H1 (cell line): ENCODE measurements around the gene CABLES2. TPM values are rescaled to one million over a fixed set of nuclear protein-coding genes. Genes with fewer than 3 reads are reported as not detected.

Source experiments
- CTCF ChIA-PET: fragments of 300-600 bp; sonication (Branson Sonifier 250); formaldehyde crosslinking; loops from one replicate; lab custom pipeline; 2021; ENCODE audit not compliant: partially characterized antibody; lab: Charles Lee
- POLR2A ChIA-PET: fragments of 300-600 bp; sonication (Branson Sonifier 250); formaldehyde crosslinking; loops from one replicate; lab custom pipeline; 2021; ENCODE audit warnings: inconsistent platforms; ENCODE audit not compliant: partially characterized antibody; lab: Charles Lee
- DNase-seq, 2 experiments: peaks; one replicate each; pipeline versions ENCODE4 v3.0.0 to v3.0.0-alpha.2; 2010 to 2022; ENCODE audit warnings: low spot score in 2 of 2, low read depth in 1 of 2, mixed read lengths in 1 of 2
- FAIRE-seq: peaks from 2 replicates; lab custom pipeline; 2011; peaks lifted over from hg19 to GRCh38; lab: Jason Lieb, UNC
- H2AFZ ChIP-seq: 2 replicates; pipeline ENCODE4 v1.8.1; 2012; ENCODE audit warnings: low read length, inconsistent platforms
- H2AK5ac ChIP-seq: 2 replicates; pipeline ENCODE4 v1.6.1; 2013; ENCODE audit warnings: low read depth, low read length
- H2BK120ac ChIP-seq: replicated peaks from 2 replicates; pipeline ENCODE3; 2013; ENCODE audit warnings: low read depth, low read length, inconsistent platforms
- H2BK12ac ChIP-seq: 2 replicates; pipeline ENCODE4 v1.6.1; 2013; ENCODE audit warnings: low read depth, low read length
- H2BK15ac ChIP-seq: 2 replicates; pipeline ENCODE4 v1.6.1; 2013; ENCODE audit warnings: low read length
- H2BK20ac ChIP-seq: 2 replicates; pipeline ENCODE4 v1.6.1; 2013; ENCODE audit warnings: low read length
- H2BK5ac ChIP-seq: 2 replicates; pipeline ENCODE4 v1.6.1; 2013; ENCODE audit warnings: low read depth, low read length
- H3K14ac ChIP-seq: 2 replicates; pipeline ENCODE4 v1.6.1; 2013; ENCODE audit warnings: inconsistent platforms; ENCODE audit not compliant: insufficient read length
- H3K18ac ChIP-seq: 2 replicates; pipeline ENCODE4 v1.6.1; 2013; ENCODE audit warnings: low read length; ENCODE audit errors: extremely low read depth
- H3K23ac ChIP-seq: 2 replicates; pipeline ENCODE4 v1.6.1; 2013; ENCODE audit warnings: inconsistent platforms; ENCODE audit not compliant: insufficient read length
- H3K23me2 ChIP-seq: 2 replicates; pipeline ENCODE4 v1.6.1; 2013; ENCODE audit warnings: low read depth, low read length
- H3K27ac ChIP-seq: 2 replicates; pipeline ENCODE4 v1.6.1; 2011; ENCODE audit warnings: low read depth, low read length, inconsistent platforms
- H3K27me3 ChIP-seq, 4 experiments: replicated peaks in 1 of 4; 1 replicate in 1 of 4; 2 replicates in 3 of 4; pipeline versions ENCODE4 v1.6.1 to v1.8.1; 2011 to 2013; ENCODE audit warnings: low read length in 3 of 4, mild to moderate bottlenecking in 3 of 4, inconsistent platforms in 2 of 4, mixed read lengths in 2 of 4, moderate library complexity in 1 of 4; ENCODE audit not compliant: control insufficient read depth in 3 of 4, insufficient read depth in 3 of 4; ENCODE audit errors: extremely low read depth in 1 of 4
- H3K36me3 ChIP-seq, 4 experiments: 2 replicates each; pipeline versions ENCODE4 v1.6.1 to v1.8.1; 2011 to 2013; ENCODE audit warnings: mild to moderate bottlenecking in 4 of 4, low read length in 3 of 4, moderate library complexity in 2 of 4, control low read depth in 1 of 4, inconsistent platforms in 1 of 4; ENCODE audit not compliant: insufficient read depth in 4 of 4, control insufficient read depth in 2 of 4
- H3K4ac ChIP-seq: replicated peaks from 2 replicates; pipeline ENCODE3; 2013; ENCODE audit warnings: low read length, low read depth, mixed read lengths, inconsistent platforms; ENCODE audit not compliant: insufficient read length
- H3K4me1 ChIP-seq, 4 experiments: replicated peaks in 1 of 4; 1 replicate in 1 of 4; 2 replicates in 3 of 4; pipeline versions ENCODE4 v1.6.1 to v1.8.1; 2011 to 2013; ENCODE audit warnings: low read length in 3 of 4, inconsistent platforms in 2 of 4, mixed read lengths in 1 of 4; ENCODE audit not compliant: insufficient read depth in 4 of 4, control insufficient read depth in 3 of 4
- H3K4me2 ChIP-seq, 2 experiments: 2 replicates each; pipeline versions ENCODE4 v1.6.1 to v1.8.1; 2011 to 2013; ENCODE audit warnings: low read depth in 2 of 2, low read length in 2 of 2, control low read depth in 1 of 2, inconsistent platforms in 1 of 2, mild to moderate bottlenecking in 1 of 2; ENCODE audit not compliant: insufficient read depth in 1 of 2
- H3K4me3 ChIP-seq, 4 experiments: fragments of 200-600, 300-600 bp in 1 of 4; sonication (generic), shearing (Covaris generic), sonication (Bioruptor Twin) in 1 of 4; 2 replicates each; pipeline versions ENCODE4 v1.5.1 to v1.8.1; 2011 to 2016; ENCODE audit warnings: low read length in 4 of 4, low read depth in 3 of 4, control low read depth in 2 of 4, inconsistent platforms in 2 of 4, mild to moderate bottlenecking in 2 of 4, mixed read lengths in 1 of 4, moderate library complexity in 1 of 4; ENCODE audit not compliant: insufficient read depth in 2 of 4; ENCODE audit errors: extremely low read depth in 1 of 4
- H3K56ac ChIP-seq: replicated peaks from 2 replicates; pipeline ENCODE3; 2013; ENCODE audit warnings: low read depth, mild to moderate bottlenecking, mixed read lengths, low read length, inconsistent platforms; ENCODE audit not compliant: insufficient read length
- H3K79me1 ChIP-seq: 2 replicates; pipeline ENCODE4 v1.6.1; 2013; ENCODE audit warnings: low read depth, low read length, control low read depth
- H3K79me2 ChIP-seq, 2 experiments: 2 replicates each; pipeline versions ENCODE4 v1.6.1 to v1.8.1; 2012 to 2013; ENCODE audit warnings: low read length in 2 of 2, mild to moderate bottlenecking in 2 of 2, inconsistent platforms in 1 of 2; ENCODE audit not compliant: insufficient read depth in 2 of 2, control insufficient read depth in 1 of 2
- H3K9ac ChIP-seq, 4 experiments: replicated peaks in 1 of 4; 1 replicate in 1 of 4; 2 replicates in 3 of 4; pipeline versions ENCODE4 v1.6.1 to v1.8.1; 2011 to 2013; ENCODE audit warnings: low read depth in 3 of 4, low read length in 3 of 4, control low read depth in 2 of 4, mild to moderate bottlenecking in 2 of 4, moderate library complexity in 2 of 4, inconsistent platforms in 1 of 4; ENCODE audit errors: extremely low read depth in 1 of 4
- H3K9me3 ChIP-seq, 2 experiments: 2 replicates each; pipeline versions ENCODE4 v1.6.1 to v1.8.1; 2012 to 2013; ENCODE audit warnings: mild to moderate bottlenecking in 2 of 2, moderate library complexity in 2 of 2, control low read depth in 1 of 2, inconsistent platforms in 1 of 2, low read depth in 1 of 2, low read length in 1 of 2, mixed read lengths in 1 of 2; ENCODE audit not compliant: insufficient read depth in 2 of 2
- H4K20me1 ChIP-seq, 2 experiments: replicated peaks in 1 of 2; 2 replicates each; pipeline versions ENCODE3 to v1.8.1; 2011 to 2013; ENCODE audit warnings: inconsistent platforms in 2 of 2, low read length in 2 of 2, mild to moderate bottlenecking in 1 of 2; ENCODE audit not compliant: insufficient read depth in 2 of 2, control insufficient read depth in 1 of 2
- H4K5ac ChIP-seq: 2 replicates; pipeline ENCODE4 v1.6.1; 2013; ENCODE audit warnings: low read length, low read depth, mixed read lengths, inconsistent platforms; ENCODE audit not compliant: insufficient read length
- H4K8ac ChIP-seq: 2 replicates; pipeline ENCODE4 v1.8.0; 2013; ENCODE audit warnings: mild to moderate bottlenecking, moderate library complexity, low read length, inconsistent platforms; ENCODE audit not compliant: insufficient read depth; ENCODE audit errors: extremely low read depth
- H4K91ac ChIP-seq: replicated peaks from 2 replicates; pipeline ENCODE3; 2013; ENCODE audit warnings: low read length, mixed read lengths, inconsistent platforms; ENCODE audit not compliant: insufficient read length
- WGBS, 2 experiments: shearing (Covaris generic) in 1 of 2; methylation state at CpG; one replicate each; pipeline versions ENCODE4 v1.1.6 to v1.1.7; 2013 to 2015; ENCODE audit warnings: low lambda C conversion rate in 2 of 2, mixed read lengths in 2 of 2, inconsistent platforms in 1 of 2, low coverage in 1 of 2, missing lambda C conversion rate in 1 of 2; ENCODE audit not compliant: insufficient replicate concordance in 2 of 2, insufficient coverage in 1 of 2, insufficient read length in 1 of 2; ENCODE audit errors: extremely low coverage in 1 of 2, missing lambda C conversion rate in 1 of 2; 5-methylcytosine and 5-hydroxymethylcytosine counted together
- polyA plus RNA-seq, 7 experiments: library from polyadenylated mRNA; depleted of rRNA in 3 of 7; stranded (reverse) in 5 of 7; unstranded in 2 of 7; fragments of >200 nt in 5 of 7; fragments of 200-250 nt in 2 of 7; gene quantifications; 1 replicate in 5 of 7; 2 replicates in 1 of 7; 4 replicates in 1 of 7; pipeline versions ENCODE4 v1.2.1 to v1.2.3, GENCODE V29; 2011 to 2013; ENCODE audit warnings: missing spikeins in 2 of 7, mixed read lengths in 2 of 7
- total RNA-seq: library from RNA; stranded (reverse); fragmentation: NEBNext Ultra II Directional; extraction: Animal tissue kit (Norgen Biotek cat#: 25700); gene quantifications from 2 replicates; pipeline ENCODE4 v1.2.1, GENCODE V29; 2021

The CABLES2 gene
- total and polyA plus RNA-seq, 2 of the 8 experiments (the other 6 are each of a cell fraction or from before 2014, with no cell fraction given), result 8.0 to 8.8 TPM

DNA sequence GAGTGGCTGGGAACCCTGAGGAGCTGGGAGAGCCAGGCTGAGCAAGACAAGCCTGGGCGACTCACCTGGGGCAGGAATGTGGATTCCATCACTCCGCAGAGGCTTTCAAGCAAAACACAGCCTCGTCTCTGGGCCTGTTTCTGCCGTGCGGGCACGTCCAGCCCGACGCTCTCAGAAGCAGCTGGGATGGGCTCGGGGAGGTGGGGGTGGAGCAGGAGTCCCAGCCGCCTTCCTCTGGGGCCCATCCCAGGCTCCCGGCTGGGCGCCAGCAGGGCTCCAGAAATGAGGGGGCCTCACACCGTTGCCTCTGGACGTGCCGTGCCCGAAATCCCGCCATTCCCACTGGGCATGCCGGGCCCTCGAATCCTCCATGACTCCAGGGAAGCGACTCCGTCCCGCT lies 28.9 kb downstream of the CABLES2 start:
- H3K9ac ChIP-seq, result no peak overlapping the region

More for the DNA sequence above, 28.9 kb downstream of the CABLES2 start:
- H2BK12ac ChIP-seq, result peak overlapping the region; percentile 84; the same call in 1 of the 2 replicates
- H3K56ac ChIP-seq, result no peak overlapping the region
- WGBS, 2 experiments, result 85% methylated on average over 14 of the region's 22 CpGs; no CpG with 5 or more reads in 1 of the 2 experiments
- no peak overlapping the region for H3K14ac ChIP-seq
- FAIRE-seq (no peak), DNase-seq (no peak)
- H2AK5ac ChIP-seq, result no peak overlapping the region
- no peaks in the 10 kb centered on the region for H3K79me1 ChIP-seq
- no peak overlapping the region for H3K4me2 ChIP-seq
- peaks cover 0 to 8% of the 10 kb centered on the region in 2 experiments for H4K20me1 ChIP-seq
- no peaks in the 10 kb centered on the region for H3K9me3 ChIP-seq
- no peaks in the 10 kb centered on the region for H3K27me3 ChIP-seq
- no peak overlapping the region for H3K27ac ChIP-seq
- peaks cover 0 to 5% (median 2%) of the 10 kb centered on the region in 4 experiments; a peak in 4 of 8 replicates for H3K36me3 ChIP-seq
- no peak overlapping the region for H3K4me3 ChIP-seq
- H3K4me1 ChIP-seq, result peaks cover 0 to 30% (median 28%) of the 10 kb centered on the region in 4 experiments; a peak in 6 of 7 replicates
- no peaks in the 10 kb centered on the region for H3K79me2 ChIP-seq
- no peak overlapping the region for H2BK120ac ChIP-seq
- peak overlapping the region; percentile 73 for H4K91ac ChIP-seq
- peak overlapping the region; percentile 8 for H3K4ac ChIP-seq
- POLR2A ChIA-PET, result interaction anchor here (0.8 to 10.7 kb wide), 9 partner anchors 8 to 77 kb away, joined by 3 to 213 read pairs (median 4); partner anchors contain the start of genes LAMA5 and RPS21
- no peak overlapping the region for H2AFZ ChIP-seq
- CTCF ChIA-PET, result interaction anchor here (0.6 to 14.1 kb wide), 7 partner anchors 8 to 285 kb away, joined by 3 to 212 read pairs (median 3); partner anchors contain the start of genes LAMA5 and RPS21
- peak overlapping the region; percentile 88; the same call in 1 of the 2 replicates for H2BK5ac ChIP-seq
- H4K5ac ChIP-seq, result peak overlapping the region; percentile 13
- H2BK15ac ChIP-seq, result peak overlapping the region; percentile 16; the same call in 1 of the 2 replicates
- H4K8ac ChIP-seq, result no peak overlapping the region; the same call in 1 of the 2 replicates
- no peak overlapping the region for H2BK20ac ChIP-seq
- H3K23ac ChIP-seq, result no peak overlapping the region
- H3K18ac ChIP-seq, result no peak overlapping the region; the same call in 1 of the 2 replicates
- H3K23me2 ChIP-seq, result peaks cover 5% of the 10 kb centered on the region; the same call in 1 of the 2 replicates
